HepG2 (cell line): ENCODE data around the gene ACOT9.

Experiments
- EHMT2 ChIP-seq: fragments of 200-600 bp; sonication (generic); IDR thresholded peaks from 2 replicates; pipeline ENCODE4 v1.7.0; 2017; ENCODE audit warnings: antibody characterized with exemption, low read depth, low read length, borderline replicate concordance
- ETV5 ChIP-seq: IDR thresholded peaks from 2 replicates; pipeline ENCODE4 v1.6.1; 2018; ENCODE audit warnings: missing biosample characterization, missing genetic modification reagents, inconsistent platforms, borderline replicate concordance

DNA sequence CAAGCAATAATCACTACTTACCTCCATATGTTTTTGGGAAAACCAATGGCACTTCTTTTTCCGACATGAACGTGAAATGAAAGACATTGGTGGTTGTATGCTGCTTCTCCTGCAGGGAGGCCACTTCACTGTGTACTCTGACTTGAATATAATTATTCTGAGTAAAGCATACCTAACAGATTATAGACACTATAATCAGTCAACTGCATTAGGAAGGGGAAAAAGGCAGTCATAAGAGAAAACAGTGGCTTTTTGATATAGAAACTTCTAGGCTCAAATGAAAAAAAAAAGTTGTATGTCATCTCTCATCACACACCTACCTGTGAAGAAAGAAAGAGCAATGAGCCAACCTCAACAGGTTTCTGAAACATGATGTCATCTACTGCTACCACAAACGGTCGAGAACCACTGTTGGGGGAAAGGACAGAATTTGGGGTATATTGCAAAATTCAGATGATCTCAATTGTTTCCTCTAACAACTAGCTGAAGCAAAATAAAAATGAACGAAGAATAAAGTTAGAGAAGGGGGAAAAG lies 38.3 kb downstream of the ACOT9 start:
- TF ChIP-seq ETV5 (CRISPR knock-in tag): no peak
- TF ChIP-seq EHMT2: no peak
